DND-41 (cell line): ENCODE results near the gene DOCK4.

ENCODE experiments used
- ATAC-seq: fragments of 200-7000 bp; cut with Tn5 transposase; 3 replicates; pipeline ENCODE4 v1.9.1; 2021; ENCODE audit warnings: low read depth; ENCODE audit not compliant: insufficient read depth
- DNase-seq: peaks from one replicate; pipeline ENCODE4 v3.0.0-alpha.2; 2020
- H2AFZ ChIP-seq: 2 replicates; pipeline ENCODE4 v1.6.0; 2012; ENCODE audit warnings: low read depth, low read length
- H3K27ac ChIP-seq: 2 replicates; pipeline ENCODE4 v1.5.1; 2012; ENCODE audit warnings: low read length, inconsistent platforms
- H3K27me3 ChIP-seq: fragments of 200-600 bp; sonication (generic); 2 replicates; pipeline ENCODE4 v1.6.0; 2012; ENCODE audit warnings: low read length, mild to moderate bottlenecking, inconsistent platforms; ENCODE audit not compliant: insufficient read depth, poor library complexity
- H3K36me3 ChIP-seq: 2 replicates; pipeline ENCODE4 v1.5.1; 2012; ENCODE audit warnings: low read length, inconsistent platforms; ENCODE audit not compliant: insufficient read depth
- H3K4me1 ChIP-seq: 2 replicates; pipeline ENCODE4 v1.5.1; 2012; ENCODE audit warnings: mild to moderate bottlenecking, low read length; ENCODE audit not compliant: insufficient read depth
- H3K4me2 ChIP-seq: 2 replicates; pipeline ENCODE4 v1.6.0; 2012; ENCODE audit warnings: mild to moderate bottlenecking, moderate library complexity, low read length, inconsistent platforms; ENCODE audit not compliant: insufficient read depth
- H3K4me3 ChIP-seq, 2 experiments: fragments of 200-600 bp in 1 of 2; shearing (Covaris generic) in 1 of 2; 2 replicates each; pipeline ENCODE4 v1.5.1; 2012 to 2016; ENCODE audit warnings: inconsistent platforms in 2 of 2, low read length in 2 of 2, mild to moderate bottlenecking in 2 of 2, low read depth in 1 of 2, moderate library complexity in 1 of 2
- H3K79me2 ChIP-seq: 2 replicates; pipeline ENCODE4 v1.6.0; 2012; ENCODE audit warnings: low read length, inconsistent platforms; ENCODE audit not compliant: insufficient read depth
- H3K9ac ChIP-seq: 2 replicates; pipeline ENCODE4 v1.6.0; 2012; ENCODE audit warnings: low read depth, mild to moderate bottlenecking, inconsistent platforms, low read length, moderate library complexity
- H3K9me3 ChIP-seq: 2 replicates; pipeline ENCODE4 v1.5.1; 2012; ENCODE audit warnings: low read length, moderate library complexity, mild to moderate bottlenecking, inconsistent platforms; ENCODE audit not compliant: insufficient read depth, severe bottlenecking
- H4K20me1 ChIP-seq: 2 replicates; pipeline ENCODE4 v1.6.0; 2012; ENCODE audit warnings: low read length; ENCODE audit not compliant: insufficient read depth
- CTCF ChIP-seq: IDR thresholded peaks from 2 replicates; pipeline ENCODE4 v1.5.1; 2012; ENCODE audit warnings: borderline replicate concordance, low read length, moderate library complexity, mild to moderate bottlenecking; ENCODE audit not compliant: poor library complexity, severe bottlenecking; ENCODE audit errors: extremely low read depth
- EZH2 ChIP-seq: IDR thresholded peaks from 3 replicates; pipeline ENCODE4 v1.6.1; 2012; ENCODE audit warnings: borderline replicate concordance, low read depth, mild to moderate bottlenecking, moderate library complexity, low read length, inconsistent platforms; ENCODE audit not compliant: severe bottlenecking

The DOCK4 gene

DNA sequence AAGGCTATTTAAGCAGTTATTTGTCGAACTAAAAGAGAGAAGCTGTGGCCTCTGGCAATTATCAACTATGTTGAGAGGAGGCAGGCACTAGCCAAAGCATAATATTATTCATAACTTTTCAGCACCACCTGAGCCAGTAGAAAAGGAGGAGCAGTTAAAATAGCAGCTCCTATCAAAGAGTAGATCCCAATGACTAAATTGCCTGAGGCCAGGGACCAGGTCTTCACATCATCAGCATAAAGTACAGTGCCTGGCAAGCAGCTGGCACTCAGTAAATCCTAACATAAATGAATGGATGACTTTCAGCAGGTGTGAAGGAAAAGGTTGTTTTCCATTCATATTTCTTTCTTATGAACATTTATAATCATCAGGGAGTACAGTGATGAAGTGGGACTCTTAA, 334.9 kb downstream of the DOCK4 start:
- no peak overlapping the region for H3K27ac ChIP-seq
- H4K20me1 ChIP-seq: no peaks in the 10 kb centered on the region
- no peak for DNase-seq
- no peak for ATAC-seq
- no peaks in the 10 kb centered on the region for H3K27me3 ChIP-seq
- no peaks in the 10 kb centered on the region for H3K9me3 ChIP-seq
- no peak overlapping the region for H3K4me3 ChIP-seq
- TF ChIP-seq CTCF (no peak), EZH2 (no peak)
- H2AFZ ChIP-seq: no peak overlapping the region
- H3K4me2 ChIP-seq: no peak overlapping the region
- no peaks in the 10 kb centered on the region for H3K4me1 ChIP-seq
- H3K9ac ChIP-seq: no peak overlapping the region
- no peaks in the 10 kb centered on the region for H3K36me3 ChIP-seq
- H3K79me2 ChIP-seq: no peaks in the 10 kb centered on the region

- H3K36me3 ChIP-seq: no peaks in the 10 kb centered on the region
- no peaks in the 10 kb centered on the region for H4K20me1 ChIP-seq
- H3K9ac ChIP-seq: no peak overlapping the region
- no peak overlapping the region for H3K4me3 ChIP-seq
- no peak overlapping the region for H2AFZ ChIP-seq
- H3K27me3 ChIP-seq: no peaks in the 10 kb centered on the region
- H3K27ac ChIP-seq: no peak overlapping the region
- H3K4me1 ChIP-seq: no peaks in the 10 kb centered on the region
- ATAC-seq (no peak), DNase-seq (no peak)
- no peaks in the 10 kb centered on the region for H3K9me3 ChIP-seq
- no peak overlapping the region for H3K4me2 ChIP-seq
- no peaks in the 10 kb centered on the region for H3K79me2 ChIP-seq
- TF ChIP-seq EZH2 (no peak), CTCF (no peak)
Measured at GRCh38 chr7:111869280-111869679, 336.9 kb downstream of the DOCK4 start.

DNA sequence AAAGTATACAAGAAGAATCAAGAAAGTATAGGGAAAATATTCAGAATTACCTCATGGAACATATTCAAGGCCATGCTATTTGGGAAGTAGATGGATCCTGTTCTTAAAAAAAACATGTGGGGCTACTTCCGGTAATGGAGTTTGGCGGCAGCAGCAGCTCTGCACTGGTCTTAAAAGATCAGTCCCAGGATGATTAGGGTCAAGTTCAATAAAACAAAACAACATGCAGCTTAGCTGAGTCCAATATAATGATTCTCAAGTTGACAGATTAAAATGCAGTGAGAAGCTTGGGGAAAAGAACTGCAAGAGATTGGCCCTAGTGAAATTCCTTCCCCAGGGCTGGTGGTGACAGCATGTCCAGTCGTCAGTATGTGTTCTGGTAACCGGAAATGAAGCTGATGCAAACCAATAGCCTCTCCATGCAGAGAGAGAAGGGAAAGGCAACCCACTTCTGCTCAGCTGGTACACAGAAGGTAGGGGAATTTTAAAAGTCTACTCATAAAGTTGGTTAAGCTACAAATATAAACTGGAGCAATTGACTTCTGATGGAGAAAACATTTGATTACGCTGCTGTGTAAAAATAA, 338.8 kb downstream of the DOCK4 start:
- TF ChIP-seq CTCF: no peak
- TF ChIP-seq EZH2: no peak
- Histone ChIP-seq H3K9ac (no peak overlapping the region), H4K20me1 (no peaks in the 10 kb centered on the region), H2AFZ (no peak overlapping the region), H3K4me1 (no peaks in the 10 kb centered on the region), H3K27me3 (no peaks in the 10 kb centered on the region), H3K4me3 (no peak overlapping the region), H3K27ac (no peak overlapping the region), H3K4me2 (no peak overlapping the region), H3K36me3 (no peaks in the 10 kb centered on the region), H3K9me3 (no peaks in the 10 kb centered on the region), H3K79me2 (no peaks in the 10 kb centered on the region)
- ATAC-seq (no peak), DNase-seq (no peak)

DNA sequence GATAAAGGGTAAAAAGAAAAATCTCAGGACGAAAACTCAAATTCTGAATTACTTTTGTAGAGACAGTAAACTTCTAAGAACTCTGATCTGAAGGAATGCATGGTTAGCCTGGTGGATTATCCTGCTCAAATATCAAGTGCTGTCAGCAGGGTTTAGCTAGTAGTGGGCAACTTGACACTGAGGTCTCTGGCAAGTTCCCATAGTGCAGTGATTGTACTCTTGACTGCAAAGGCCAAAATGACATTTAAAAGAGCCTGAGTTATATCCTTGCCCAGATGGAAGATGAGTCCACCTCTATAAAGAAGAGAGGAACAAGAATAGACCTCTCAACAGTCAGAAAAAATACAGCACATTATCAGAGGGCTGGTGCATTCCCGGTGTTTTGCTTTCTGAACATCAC, 339.4 kb downstream of the DOCK4 start:
- H2AFZ ChIP-seq: no peak overlapping the region
- H3K36me3 ChIP-seq: no peaks in the 10 kb centered on the region
- DNase-seq (no peak), ATAC-seq (no peak)
- H3K79me2 ChIP-seq: no peaks in the 10 kb centered on the region
- no peak overlapping the region for H3K4me2 ChIP-seq
- H3K27me3 ChIP-seq: no peaks in the 10 kb centered on the region
- no peaks in the 10 kb centered on the region for H4K20me1 ChIP-seq
- TF ChIP-seq EZH2: no peak
- no peak for TF ChIP-seq CTCF
- no peak overlapping the region for H3K4me3 ChIP-seq
- no peak overlapping the region for H3K27ac ChIP-seq
- no peaks in the 10 kb centered on the region for H3K4me1 ChIP-seq
- no peak overlapping the region for H3K9ac ChIP-seq
- H3K9me3 ChIP-seq: no peaks in the 10 kb centered on the region
